Measurements from ENCODE around the gene LANCL2.

LANCL2 gene

DNA sequence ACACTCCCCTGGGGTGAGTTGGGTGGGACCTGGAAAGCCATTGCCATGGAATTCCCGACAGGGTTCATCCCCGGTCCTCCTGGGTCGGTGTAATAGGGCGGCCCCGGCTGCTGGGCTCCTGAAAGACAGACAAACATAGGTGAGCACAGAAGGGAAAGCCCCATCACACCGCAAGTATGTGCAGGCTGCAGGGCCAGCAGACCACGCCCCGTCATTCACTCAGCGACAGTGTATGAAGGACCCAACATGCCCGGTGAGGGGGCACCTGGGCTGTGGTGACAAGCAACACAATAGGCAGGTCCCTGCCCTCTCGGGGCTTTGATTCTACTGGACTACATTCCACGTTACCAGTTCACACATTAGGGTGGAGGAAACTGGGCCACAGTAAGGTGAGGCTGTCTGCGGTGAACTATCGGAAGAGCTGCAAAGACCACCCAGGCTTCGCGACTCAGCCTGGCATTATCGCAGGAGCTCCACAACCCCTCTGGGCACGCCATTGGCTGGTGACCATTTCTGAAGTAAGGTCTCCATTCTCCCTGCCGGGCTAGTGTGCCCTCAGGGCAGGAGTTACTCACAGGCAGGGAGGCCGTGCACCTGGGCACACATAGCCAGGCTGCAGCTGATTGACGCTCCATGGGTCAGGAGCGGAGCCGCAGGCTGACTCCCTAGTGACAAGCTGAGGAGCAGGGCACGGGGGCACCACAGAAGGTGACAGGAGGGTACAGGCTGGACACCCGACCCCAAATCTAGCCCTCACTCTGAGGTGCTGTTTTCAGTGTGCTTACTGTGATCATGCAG, 108.0 kb downstream of the LANCL2 start:
- DNase-seq: peak; percentile 8

DNA sequence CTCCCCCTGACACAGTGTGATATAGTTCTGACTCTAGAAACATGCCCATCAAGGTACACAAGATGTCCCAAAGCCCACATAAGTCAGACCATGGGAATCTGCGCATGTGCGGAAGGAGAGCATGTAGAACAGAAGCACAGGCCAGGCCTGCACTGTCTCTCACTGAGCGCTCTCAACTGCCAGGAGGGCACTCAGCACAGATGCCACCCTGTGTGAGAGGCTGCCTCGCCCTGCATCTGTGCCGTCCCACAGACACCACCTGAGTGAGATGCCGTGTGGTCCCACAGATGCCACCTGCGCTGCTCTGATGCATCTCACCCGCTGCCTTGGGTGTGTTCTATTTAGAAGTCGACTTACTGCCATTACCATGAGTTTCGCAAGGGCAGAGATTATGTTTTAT, 108.8 kb downstream of the LANCL2 start:
- DNase-seq: no peak

DNA sequence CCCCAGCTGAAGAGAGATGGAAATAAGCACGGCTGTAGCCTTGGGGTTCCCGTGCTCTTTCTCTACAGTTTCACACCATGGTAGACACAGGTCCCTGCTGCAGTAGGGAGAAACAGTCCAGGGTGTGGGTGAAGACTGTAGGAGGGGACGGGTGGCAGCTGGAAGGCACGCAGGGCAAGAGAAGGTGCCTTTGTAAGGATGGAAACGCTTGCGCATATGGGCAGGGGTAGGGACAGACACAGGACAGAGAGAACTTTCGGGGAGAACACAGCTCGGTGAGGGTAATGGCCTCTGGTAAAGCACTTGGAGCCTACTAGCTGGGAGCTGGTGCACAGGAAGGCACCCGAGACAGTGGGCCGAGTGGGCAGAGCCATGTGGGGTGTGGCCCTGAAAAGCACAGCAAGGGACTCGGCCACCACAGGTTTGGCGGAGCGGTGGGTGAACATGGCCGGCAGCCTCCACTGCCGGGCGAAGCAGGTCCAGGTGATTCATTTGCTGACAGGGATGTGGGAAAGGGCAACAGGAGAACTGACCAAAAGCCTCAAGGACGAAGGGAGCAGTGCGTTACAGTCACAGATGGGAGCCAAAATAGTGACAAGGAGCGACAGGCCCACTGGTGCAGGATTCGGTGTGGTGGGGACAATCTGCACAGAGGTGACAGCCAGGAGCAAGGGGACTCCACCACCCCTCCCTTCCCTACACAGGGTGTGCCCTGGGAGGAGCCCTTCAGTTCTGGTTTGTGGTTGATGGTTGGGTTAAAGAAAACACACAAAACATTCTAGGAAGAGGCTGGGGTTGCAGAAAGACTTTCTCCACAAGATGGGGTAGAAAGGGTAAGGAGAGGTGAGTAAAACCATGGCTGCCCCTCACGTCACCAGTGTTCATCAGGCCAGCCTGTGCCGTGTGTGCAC, 110.1 kb downstream of the LANCL2 start:
- peak; percentile 64 for DNase-seq

DNA sequence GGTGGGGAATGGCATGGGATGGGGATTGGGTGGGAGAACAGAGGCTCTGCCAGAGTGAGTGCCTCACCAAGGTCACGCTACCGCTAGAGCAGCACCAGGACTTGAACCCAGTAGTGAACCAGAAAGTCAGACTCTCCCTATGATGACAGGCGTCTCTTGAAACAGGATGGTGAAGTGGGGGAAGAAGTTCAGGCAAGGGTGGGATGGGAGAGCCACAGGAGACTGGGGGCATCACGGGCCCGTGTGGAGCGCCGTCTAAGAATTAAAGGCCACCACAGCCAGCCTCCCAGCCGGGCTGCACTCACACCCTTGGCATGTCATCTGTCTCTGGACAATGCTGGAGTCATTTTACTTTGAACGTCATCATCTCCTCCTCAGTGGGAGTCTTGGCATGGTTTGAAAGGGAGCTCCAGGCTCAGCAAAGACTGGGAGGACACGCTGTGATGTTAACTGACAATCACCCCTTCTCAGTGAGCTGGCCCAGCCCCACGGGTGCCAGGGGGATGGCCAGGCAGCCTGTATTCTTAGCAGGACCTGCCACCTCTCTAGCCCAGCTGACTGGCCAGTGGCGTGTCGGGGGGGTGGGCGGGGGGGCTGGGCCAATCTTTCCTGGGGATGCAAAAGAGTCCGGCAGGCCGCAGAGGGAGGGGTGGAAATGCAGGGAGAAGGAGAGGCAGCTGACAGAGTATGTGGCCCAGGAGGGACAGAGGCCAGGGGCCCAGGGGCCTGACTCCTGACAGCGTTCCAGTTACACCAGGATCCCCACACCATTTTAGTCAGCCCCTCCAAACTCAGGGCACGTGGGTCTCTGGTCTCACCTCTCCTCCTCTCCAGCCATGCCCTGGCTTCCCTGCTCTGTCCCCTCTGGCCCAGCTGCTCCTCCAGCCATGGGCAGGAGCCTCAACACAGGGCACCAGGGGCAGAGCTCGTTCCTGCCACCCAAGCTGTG, 111.0 kb downstream of the LANCL2 start:
- no peak for DNase-seq

DNA sequence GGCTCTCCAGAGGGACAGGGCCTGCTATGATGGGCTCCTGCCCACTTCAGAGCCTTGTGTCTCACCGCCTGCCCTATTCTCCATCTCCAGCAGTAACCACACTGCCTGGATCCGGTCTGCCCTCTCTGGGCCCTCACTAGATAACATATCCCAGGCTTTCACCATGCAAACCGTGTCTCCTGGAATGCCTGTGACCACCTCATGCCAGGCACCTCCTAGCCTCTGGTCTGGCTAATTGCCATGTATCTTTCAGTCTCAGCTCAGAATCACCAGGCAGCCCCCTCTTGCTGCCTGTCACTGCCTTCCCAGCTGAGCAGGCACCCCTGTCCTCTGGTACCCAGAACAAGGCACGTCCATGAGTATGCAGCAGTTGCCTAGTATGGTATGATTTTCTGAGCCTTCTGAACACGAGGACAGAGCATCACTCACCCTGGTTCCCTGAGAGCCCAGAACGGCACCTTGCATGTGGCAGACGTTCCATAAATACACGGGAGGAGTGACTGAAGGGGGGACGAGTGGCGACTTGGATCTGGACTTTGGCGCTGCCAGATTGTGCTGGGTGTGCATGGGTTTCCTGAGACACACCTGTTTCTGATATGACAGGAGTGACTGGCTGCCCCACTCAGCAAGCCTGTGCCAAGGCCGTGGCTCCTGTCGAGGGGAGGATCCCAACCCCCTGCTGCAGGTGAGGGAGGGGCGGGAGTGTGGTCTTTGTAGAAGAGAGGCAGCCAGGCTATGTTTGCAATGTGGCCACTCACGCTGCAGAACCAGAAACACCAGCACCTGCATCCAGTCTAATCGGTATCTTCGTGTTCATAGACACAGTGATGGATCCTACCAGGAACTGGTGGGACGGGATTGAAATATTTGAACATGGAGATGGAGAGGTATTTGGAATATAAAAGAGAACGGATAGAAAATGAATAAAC, 112.0 kb downstream of the LANCL2 start:
- DNase-seq: no peak

DNA sequence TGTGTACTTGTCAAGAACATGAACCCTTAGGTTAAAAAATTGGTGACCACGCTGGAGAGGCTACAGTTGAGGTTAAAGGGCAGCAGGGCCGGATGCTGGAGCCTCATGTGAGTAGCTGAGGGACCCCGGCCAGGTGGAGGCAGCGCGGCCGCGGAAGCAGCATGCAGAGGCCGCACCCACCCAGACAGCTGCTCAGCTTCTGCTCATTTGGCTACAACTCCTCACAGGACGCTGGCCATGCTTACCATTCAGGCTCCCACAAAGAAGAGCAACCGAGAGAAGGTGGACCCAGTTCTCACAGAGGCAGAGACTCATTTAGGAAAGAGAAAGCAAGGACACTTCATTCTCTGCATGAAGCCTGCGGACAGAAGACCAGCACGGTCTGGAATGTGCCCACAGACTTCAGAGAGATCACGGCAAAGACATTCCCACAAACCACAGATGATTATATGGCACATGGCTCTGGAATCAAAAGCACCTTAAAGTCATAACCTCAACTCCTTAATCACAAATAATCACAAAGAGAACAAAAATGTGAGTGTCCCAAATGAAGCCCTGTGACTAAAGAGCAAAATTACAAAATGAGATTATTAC, 112.7 kb downstream of the LANCL2 start:
- no peak for DNase-seq

DNA sequence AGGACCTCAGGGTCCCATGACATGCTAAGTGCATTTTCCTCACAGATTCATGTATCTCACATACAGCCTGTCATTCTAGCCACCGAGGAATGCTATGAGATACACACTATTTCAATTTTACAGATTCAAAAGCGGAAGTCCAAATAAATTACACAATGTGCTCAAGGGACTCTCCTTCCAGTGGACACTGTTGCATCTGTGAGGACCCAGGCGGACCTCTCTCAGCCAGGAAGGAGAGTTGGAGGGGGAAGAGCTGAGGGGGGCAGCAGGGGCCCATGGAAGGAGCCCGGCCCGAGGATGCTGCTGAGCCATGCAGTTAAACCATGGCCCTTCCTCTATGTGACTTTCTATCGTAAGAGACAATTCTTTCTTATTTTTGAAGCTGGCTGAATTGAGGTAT, 113.6 kb downstream of the LANCL2 start:
- DNase-seq: no peak

DNA sequence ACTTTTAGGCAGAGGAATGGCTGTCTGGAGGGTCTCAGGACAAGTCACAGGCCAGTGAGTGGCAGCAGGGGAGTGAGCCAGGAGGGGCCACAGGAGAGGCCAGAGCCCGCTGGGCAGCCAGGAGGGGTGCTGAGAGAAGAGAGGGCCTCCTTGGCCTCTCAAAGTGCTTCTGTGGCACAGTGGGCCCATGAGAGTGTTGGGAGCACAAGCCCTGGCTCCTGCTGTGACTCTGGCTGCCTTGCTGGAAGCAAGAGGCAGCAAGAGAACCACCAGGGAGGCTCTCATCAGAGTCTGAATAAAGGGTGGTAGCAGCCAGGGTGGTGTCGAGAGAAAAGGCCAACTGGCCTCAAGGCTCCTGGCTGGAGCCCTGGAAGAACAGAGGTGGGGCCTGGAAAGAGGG, 116.0 kb downstream of the LANCL2 start:
- no peak for DNase-seq

DNA sequence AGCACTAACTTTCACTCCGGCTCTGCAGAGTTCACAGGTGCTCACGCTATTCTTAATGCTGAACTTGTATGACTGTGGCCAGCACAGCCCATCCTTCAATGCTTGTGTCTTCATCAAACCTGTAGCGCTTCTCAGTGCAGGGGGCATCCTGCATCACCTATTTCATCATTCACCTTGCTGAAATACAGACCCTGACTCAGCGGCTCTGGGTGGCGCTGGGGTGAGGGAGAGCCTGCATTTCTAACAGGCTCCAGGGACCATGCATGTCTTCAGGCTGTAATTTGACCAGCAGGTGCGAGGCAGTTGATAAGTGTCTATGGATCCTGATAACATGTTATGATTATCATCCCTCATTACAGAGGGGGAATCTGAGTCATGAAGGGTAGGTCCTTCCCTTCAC, 117.9 kb downstream of the LANCL2 start:
- DNase-seq: no peak

Measured in CD4-positive, alpha-beta T cell treated with Interleukin-4 for 4 hours (primary cell).